Gastrocnemius medialis (tissue), 4 donors: Measurements from ENCODE around the gene CD58.

Experiments used
- POLR2A ChIP-seq, 2 donors: fragments of 450-650 bp; IDR thresholded peaks; one replicate each; pipeline ENCODE4 v1.6.1; 2017; ENCODE audit warnings: antibody characterized with exemption in 2 of 2, mild to moderate bottlenecking in 2 of 2, moderate library complexity in 2 of 2
- TF ChIP-seq, protein P1 (sequence below), 5 experiments: fragments of 450-650 bp in 3 of 5; fragments of 200-600 bp in 2 of 5; sonication (generic) in 2 of 5; IDR thresholded peaks in 4 of 5; conservative IDR thresholded peaks in 1 of 5; 1 replicate in 4 of 5; 2 replicates in 1 of 5; pipeline ENCODE4 v1.5.1; 2016 to 2019; ENCODE audit warnings: antibody characterized with exemption in 5 of 5, mild to moderate bottlenecking in 3 of 5, moderate library complexity in 3 of 5

DNA sequence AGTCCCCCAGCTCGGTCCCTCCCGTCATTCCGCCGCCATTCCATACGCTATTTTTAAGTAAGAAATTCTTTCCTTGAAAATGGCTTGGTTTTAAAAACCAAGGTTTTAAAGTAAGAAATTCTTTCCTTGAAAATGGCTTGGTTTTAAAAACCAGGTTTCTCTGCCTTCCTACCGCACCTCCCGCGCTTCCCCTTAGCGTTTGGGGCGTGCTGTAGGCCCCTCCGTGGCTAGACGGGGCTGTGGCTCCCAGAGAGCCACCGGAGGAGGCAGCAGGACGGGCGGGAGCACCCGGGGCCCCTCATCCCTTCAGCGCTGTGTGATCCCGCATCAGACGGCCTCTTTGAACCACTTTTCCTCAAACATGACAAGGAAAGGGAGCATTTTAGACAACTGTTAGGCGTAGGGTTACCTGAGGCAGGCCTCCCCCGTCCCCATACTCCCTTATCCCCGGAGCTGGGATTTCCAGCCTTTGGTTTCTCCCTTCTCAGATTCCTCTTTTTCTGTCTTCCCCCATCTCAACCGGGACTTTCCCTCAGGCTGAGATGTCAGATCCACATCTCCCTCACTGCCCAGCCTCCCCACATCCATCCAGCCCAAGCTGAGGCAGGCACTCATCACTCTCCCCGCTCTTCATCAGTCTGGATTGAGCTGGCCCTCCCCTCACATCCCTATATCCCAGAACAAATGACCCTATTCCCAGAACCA lies 541 bp upstream of the CD58 start:
- TF ChIP-seq POLR2A (IDR thresholded peaks at IDR 0.05) = no peak
- TF ChIP-seq, protein P1, sequence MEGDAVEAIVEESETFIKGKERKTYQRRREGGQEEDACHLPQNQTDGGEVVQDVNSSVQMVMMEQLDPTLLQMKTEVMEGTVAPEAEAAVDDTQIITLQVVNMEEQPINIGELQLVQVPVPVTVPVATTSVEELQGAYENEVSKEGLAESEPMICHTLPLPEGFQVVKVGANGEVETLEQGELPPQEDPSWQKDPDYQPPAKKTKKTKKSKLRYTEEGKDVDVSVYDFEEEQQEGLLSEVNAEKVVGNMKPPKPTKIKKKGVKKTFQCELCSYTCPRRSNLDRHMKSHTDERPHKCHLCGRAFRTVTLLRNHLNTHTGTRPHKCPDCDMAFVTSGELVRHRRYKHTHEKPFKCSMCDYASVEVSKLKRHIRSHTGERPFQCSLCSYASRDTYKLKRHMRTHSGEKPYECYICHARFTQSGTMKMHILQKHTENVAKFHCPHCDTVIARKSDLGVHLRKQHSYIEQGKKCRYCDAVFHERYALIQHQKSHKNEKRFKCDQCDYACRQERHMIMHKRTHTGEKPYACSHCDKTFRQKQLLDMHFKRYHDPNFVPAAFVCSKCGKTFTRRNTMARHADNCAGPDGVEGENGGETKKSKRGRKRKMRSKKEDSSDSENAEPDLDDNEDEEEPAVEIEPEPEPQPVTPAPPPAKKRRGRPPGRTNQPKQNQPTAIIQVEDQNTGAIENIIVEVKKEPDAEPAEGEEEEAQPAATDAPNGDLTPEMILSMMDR (IDR thresholded peaks at IDR 0.05 in 4 of 5, conservative IDR thresholded peaks at IDR 0.05 in 1 of 5) = no peak
